Lower leg skin (tissue), 3 donors: ENCODE data around the gene PTCH2.

Source experiments
- POLR2A ChIP-seq, 2 donors: fragments of 450-650 bp; IDR thresholded peaks; one replicate each; pipeline ENCODE4 v1.6.1; 2016 to 2017; ENCODE audit warnings: antibody characterized with exemption in 2 of 2, mild to moderate bottlenecking in 1 of 2, moderate library complexity in 1 of 2
- TF ChIP-seq, protein P1 (sequence below), 3 donors: fragments of 450-650 bp; IDR thresholded peaks; one replicate each; pipeline ENCODE4 v1.5.1; 2016; ENCODE audit warnings: antibody characterized with exemption in 3 of 3, mild to moderate bottlenecking in 3 of 3, moderate library complexity in 2 of 3

DNA sequence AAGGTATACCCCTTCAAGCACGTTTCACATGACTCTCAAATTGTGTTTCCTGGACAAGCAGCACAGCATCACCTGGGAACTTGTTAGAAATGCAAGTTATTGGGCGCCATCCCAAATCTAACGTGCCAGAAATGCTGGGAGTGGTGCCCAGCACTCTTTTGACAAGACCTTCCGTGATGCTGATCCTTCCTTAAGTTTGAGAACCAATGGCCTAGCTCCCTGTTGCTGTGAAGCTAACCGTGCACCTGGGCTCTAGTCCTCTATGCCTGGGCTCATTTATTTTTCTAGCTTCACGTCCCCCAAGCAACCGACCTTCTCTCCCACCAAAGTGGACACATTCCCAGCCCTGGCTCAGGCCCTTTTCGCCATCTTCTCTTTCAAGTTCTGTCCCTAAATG, 59.4 kb downstream of the PTCH2 start:
- TF ChIP-seq, protein P1, sequence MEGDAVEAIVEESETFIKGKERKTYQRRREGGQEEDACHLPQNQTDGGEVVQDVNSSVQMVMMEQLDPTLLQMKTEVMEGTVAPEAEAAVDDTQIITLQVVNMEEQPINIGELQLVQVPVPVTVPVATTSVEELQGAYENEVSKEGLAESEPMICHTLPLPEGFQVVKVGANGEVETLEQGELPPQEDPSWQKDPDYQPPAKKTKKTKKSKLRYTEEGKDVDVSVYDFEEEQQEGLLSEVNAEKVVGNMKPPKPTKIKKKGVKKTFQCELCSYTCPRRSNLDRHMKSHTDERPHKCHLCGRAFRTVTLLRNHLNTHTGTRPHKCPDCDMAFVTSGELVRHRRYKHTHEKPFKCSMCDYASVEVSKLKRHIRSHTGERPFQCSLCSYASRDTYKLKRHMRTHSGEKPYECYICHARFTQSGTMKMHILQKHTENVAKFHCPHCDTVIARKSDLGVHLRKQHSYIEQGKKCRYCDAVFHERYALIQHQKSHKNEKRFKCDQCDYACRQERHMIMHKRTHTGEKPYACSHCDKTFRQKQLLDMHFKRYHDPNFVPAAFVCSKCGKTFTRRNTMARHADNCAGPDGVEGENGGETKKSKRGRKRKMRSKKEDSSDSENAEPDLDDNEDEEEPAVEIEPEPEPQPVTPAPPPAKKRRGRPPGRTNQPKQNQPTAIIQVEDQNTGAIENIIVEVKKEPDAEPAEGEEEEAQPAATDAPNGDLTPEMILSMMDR (IDR thresholded peaks at IDR 0.05), result no peak
- TF ChIP-seq POLR2A (IDR thresholded peaks at IDR 0.05), result no peak
